Superior temporal gyrus (tissue), 1 donor: ENCODE data around the gene CRTC1.

Source experiments
- DNase-seq: peaks from one replicate; pipeline ENCODE4 v3.0.0-alpha.2; 2016; ENCODE audit errors: extremely low spot score

Gene CRTC1

DNA sequence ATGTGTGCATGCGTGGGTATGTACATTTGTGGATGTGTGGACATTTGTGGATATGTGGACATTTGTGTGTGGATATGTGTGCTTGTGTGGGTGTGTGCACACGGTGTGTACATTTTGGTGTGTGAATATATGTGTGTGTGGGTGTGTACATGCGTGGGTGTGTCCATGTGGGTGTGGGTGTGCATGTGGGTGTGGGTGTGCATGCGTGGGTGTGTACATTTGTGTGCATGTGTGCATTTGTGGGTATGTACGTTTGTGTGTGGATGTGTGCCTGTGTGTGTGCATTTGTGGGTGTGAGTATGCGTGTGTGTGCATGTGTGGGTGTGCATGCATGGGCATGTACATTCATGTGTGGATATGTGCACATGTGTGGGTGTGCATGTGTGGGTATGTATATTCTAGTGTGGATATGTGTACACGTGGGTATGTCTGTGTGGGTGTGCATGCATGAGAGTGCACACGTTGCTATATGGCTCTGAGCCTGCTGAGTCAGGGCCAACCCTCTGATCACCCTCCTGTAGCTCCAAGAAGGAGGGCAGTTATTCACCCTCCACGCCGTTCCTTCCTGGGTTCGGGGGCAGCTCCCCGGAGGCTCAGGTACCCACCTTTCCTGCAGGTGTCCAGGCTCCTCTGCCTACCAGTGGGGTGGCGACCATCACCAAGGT lies 87.3 kb downstream of the CRTC1 start:
- no peak for DNase-seq

DNA sequence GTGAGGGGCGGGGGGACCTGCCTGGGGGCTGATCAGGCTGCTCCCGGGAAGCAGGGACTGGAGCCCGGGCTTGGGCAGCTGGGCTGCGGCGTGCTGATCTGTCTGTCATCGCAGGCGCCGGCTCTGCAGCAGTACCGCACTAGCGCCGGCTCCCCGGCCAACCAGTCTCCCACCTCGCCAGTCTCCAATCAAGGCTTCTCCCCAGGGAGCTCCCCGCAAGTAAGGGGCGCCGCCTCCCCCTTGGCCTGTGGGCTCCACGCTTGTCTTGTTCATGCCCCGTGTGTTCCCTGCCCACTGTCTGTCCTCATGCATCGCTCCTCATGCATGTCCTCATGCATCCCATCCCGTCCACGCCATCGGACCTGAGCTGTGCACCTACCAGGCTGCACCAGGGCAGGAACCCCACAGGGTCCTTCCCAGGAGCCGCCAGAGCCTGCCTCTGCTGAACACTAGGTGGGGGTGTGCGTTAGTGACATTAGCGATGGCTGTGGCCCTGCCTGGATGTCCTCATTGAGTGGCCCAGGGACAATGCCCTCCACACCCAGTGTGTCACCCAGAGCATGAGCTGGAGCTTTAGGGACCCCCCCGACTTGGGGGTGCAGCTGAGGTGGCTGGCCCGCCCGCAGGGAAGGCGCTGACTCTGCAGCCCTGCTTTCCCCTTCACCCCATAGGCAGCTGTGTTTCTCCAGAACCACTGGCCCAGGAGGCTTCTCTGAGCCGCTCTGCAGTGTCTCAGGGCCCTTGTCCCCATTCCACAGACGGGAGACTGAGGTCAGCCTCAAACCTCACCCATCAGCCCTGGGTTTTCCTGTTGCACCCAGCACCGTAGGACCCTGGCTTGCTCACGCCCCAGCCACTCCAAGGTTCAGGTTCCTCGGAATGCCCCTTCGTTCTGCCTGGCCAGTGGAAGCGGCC lies 88.1 kb downstream of the CRTC1 start:
- DNase-seq = no peak

DNA sequence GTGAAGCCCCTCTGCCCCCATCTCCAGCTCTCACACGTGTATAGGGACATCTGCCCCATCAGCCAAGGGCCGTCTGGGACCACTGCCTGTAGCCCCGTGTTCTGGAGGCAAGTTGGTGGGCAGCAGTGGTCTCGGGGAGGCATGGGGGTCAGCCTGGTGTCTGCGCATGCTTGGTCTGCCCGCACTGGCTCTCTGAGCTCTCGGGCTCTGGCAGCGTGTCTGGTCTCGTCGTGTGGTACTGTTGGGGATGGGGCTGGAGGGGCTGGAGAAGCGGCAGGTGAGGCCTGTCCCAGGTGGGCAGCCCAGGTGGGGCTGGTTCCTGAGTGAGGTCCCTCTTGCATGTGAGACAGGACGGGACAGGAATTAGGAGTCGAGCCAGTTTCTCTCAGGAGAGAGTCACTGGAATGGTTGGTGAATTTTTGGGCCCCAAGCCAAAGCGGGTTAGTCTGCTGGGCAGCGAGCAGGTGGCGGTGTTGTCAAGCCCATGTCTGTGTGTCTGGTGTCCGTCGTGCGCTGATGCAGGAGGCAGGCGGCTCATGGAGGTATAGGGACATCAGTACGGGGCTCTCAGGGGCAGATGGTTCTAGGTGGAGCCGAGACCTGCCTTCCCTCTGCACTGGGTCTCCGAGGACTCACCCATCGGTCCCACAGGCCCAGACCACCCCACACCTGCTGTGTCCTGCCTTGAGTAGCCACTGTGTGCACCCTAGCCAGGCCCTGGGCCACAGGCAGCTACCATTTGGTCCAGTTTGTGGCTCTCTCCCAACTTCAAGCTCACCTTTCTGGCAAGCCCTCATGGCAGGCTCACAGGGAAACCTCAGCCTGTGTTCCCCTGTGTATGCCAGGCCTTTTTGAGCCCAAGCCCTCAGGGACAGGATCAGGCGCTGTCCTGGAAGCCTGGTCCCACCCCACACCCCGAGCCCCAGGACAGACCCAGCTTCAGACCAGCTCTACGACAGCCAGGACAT lies 89.4 kb downstream of the CRTC1 start:
- DNase-seq = no peak

DNA sequence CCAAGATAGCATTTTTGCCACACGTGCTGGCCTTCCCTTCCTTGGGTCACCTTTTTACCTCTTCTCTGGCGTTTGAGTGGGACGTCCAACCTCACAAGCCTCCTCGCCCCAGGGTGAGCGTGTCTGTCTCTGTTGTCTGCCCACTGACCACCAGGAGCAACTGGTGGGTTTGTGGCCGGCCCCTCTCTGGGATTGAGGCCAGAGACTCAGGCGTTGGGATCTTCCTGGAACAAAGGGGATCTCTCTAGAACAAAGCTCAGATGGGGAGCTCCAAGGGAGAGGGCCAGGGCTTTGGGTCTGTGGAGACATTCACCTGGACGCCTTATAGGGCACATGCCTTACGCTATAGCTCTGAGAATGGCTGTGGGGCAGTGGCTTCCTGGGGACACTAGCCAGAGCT lies 90.2 kb downstream of the CRTC1 start:
- DNase-seq = no peak

DNA sequence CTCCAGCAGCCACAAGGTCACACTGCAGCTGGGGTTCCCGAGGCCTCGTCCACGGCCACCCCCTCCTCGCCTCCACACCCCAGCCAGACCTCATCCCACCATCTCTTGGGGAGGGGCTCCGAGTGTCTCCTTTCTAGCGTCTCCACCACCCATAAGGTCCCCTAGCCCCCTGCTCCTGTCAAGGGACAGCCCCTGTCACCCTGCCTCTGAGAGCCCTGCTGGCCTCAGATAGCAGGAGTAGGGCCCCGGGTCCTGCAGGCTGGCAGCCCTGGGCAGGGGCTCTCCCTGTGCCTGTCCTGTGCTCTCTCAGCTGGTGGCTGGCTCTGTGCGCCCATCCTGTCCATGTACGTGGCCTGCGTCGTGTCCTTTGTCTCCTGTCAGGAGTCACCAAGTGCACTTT lies 90.6 kb downstream of the CRTC1 start:
- DNase-seq = no peak

DNA sequence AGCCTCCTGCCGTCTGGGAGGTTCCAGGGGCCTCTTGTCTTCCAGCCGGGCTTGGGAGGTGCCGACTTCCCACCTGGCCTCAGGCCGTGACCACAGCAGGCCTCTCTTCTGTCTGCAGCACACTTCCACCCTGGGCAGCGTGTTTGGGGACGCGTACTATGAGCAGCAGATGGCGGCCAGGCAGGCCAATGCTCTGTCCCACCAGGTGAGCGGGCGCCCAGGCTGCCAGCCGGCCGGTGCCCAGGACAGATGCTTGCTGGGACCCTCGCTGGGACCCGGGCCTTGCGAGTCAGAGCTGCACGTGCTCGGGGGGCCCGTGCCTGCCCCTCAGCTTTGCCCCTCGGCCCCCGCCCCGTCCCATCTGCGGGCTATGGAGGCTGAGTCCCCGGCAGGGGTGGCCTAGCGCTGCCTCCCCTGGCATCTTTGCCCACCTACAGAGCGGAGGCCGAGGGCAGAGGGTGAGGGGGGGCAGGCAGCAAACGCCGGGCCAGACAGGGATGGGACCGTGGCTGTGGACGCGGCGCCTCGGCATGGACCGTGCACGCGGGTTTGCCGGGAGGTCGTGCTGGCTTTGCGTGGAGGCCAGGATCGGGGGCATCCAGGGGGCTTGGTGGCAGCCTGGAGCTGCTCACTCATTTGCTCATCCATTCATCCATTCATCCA lies 91.4 kb downstream of the CRTC1 start:
- DNase-seq = no peak

DNA sequence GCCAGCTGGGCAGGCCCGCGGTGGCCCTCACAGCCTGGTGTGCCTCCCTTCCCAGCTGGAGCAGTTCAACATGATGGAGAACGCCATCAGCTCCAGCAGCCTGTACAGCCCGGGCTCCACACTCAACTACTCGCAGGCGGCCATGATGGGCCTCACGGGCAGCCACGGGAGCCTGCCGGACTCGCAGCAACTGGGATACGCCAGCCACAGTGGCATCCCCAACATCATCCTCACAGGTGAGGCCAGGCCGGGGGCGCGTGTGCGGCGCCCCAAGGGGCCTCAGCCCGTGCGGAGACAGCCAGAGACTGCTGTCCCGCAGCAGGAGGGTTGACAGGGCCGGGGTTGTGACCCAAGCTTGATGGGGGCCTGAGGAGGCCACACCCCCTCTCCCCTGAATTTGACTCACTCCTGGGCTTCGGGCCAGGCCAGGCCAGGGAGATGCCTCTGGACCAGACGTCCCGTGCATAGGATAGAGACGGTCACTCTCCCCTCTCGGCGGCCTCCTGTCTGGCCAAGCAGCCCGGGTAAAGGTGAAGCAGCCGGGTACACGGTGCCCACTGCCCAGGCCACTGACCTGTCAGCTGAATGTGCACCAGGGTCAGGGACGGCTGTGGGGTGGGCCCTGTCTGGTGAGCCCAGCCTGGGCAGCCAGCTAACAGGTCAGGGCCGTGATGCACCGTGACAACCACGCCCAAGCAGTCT lies 92.3 kb downstream of the CRTC1 start:
- DNase-seq = no peak

DNA sequence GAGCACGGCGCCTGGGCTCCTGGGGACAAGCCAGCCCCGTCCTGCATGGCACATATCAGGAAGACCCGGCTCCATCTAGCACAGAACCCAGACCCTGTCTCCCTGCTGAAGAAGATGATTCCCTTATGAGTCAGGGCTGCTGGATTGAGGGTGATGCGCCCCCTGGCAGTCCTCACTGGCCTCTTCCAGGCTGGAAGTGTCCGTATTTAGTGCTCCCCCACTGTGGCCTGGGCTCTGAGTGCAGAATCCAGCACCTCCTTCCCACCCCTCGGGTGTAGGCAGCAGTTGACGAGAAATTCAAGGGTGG lies 92.8 kb downstream of the CRTC1 start:
- no peak for DNase-seq

DNA sequence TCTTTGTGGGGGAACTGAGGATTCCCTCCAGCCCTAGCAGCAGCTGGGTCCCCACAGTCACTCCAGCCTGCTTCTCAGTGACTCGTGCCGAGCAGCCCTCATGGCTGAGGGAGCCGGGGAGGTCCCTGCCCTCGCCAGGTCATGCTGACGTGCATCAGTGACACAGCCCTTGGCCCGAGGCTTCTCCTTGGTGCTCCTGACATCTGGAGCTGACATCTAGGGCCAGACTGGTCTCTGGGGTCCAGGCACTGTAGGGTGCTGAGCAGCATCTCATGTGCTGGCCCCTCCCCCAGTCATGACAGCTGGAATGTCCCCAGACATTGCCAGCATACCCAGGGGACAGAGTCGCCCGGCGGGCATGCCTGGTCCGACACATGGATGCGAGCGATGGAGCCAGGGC lies 93.3 kb downstream of the CRTC1 start:
- no peak for DNase-seq

DNA sequence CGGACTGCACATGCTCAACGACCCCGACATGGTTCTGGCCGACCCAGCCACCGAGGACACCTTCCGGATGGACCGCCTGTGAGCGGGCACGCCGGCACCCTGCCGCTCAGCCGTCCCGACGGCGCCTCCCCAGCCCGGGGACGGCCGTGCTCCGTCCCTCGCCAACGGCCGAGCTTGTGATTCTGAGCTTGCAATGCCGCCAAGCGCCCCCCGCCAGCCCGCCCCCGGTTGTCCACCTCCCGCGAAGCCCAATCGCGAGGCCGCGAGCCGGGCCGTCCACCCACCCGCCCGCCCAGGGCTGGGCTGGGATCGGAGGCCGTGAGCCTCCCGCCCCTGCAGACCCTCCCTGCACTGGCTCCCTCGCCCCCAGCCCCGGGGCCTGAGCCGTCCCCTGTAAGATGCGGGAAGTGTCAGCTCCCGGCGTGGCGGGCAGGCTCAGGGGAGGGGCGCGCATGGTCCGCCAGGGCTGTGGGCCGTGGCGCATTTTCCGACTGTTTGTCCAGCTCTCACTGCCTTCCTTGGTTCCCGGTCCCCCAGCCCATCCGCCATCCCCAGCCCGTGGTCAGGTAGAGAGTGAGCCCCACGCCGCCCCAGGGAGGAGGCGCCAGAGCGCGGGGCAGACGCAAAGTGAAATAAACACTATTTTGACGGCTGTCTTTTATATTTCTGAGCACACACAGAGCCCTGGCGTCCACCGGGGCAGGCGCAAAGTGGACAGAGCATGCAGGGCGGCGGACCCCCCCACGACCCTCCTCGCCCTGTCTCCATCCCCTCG lies 94.0 kb downstream of the CRTC1 start:
- DNase-seq = no peak

DNA sequence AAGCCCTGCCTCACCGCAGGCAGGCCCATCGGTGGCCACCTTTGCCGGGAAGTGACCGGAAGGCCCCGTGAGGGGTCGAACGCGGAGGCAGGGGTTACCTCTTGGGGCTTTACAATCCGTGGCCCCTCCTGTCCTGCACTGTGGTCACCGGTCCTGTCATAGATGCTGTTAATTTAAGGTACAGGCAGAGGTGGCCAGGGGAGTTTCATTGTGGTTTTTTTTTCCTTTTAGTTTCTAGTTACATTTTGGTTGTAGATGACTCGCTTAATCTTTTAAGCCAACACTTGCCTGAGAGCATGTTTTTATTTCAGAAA lies 94.6 kb downstream of the CRTC1 start:
- no peak for DNase-seq

DNA sequence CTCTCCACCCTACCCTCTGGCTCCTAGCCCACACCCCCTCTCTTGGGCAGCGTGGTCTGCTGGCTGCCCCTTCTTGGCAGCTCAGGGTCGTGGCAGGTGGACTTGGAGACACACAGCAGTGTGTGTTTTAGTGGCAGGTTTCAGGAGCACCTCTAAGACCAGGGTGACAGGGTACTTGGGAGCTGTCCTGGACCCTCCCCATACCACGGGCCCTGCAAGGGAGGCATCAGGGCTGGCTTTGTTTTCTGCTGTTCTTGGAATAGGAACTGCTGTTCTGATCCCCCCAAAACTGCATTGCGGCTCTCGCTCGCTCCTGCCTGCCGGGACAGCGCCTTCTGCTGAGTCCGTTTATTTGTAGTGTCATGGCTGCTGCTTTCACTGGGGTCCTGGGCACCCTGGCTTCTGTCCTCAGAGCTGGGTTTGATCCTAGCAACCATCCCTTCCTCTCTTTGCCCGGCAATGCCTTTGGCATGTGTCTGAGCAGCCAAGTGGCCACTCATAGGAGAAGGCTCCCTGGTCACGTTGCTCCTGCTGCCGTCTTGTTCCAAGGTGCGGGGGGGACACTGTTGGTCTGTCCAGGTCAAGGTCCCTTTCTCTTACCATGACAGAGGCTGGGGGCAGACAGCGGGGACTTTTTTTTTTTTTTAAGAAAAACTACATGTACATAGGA lies 95.5 kb downstream of the CRTC1 start:
- DNase-seq = no peak

DNA sequence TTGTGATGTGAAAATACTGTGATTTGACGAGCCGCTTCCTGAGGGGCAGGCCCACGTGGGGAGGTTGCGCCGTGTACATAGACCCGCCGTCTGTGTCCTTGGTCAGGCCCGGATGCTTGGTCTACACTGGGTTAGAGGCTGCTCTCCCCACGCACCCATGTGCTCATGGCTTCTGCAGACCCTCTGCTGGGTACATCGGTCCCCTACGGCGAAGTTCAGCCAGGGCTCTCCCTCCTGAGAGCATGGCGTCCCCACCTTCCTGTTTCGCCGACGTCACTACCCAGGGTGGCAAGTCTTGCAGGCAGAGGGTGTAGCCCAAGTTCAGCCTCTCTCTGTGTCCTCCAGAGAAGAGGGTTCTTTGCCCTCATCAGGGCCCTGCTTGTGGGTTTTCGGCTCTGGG lies 96.6 kb downstream of the CRTC1 start:
- DNase-seq = no peak

DNA sequence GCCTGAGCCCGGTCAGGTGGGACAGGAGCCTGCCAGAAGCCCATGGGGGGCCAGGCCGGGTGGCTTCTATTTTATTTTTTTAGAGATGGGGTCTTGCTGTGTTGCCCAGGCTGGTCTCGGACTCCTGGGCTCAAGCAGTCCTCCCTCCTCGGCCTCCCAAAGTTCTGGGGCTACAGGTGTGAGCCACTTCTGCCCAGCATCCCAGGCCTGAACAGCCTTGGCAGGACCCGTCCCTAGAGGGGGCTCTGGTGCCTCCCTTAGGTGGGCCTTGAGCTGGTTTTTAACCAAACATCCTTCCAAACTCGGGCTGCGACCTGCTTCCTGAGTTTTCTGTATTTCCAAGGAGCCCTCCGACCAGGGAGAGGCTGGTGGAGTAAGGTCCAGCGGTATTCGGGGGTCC lies 97.2 kb downstream of the CRTC1 start:
- DNase-seq = no peak

DNA sequence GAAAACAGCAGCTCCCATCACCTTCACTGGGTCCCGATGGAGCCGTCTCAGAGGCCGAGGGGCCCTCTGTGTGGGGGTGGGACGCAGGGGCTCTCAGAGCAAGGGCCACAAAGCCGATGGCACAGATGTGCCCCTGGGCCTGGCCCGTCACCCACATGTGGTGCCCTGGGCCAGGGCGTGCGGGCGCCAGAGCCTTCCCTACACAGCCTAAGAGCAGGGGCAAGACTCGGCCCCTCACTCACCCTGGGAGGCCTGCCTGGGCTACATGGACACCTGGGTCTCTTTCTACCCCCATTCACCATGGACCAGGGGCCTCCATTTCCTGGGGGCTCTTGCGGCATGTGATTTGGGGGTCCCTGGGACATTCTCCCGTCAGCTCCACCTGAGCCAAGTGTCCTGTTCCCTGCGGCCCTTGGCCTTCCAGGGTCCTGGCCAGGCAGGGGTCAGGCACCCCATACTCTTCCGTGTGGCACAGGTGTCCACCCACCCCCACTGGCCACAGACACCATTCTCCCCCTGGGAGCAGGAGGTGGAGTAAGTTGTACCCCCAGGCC lies 97.6 kb downstream of the CRTC1 start:
- DNase-seq = no peak

DNA sequence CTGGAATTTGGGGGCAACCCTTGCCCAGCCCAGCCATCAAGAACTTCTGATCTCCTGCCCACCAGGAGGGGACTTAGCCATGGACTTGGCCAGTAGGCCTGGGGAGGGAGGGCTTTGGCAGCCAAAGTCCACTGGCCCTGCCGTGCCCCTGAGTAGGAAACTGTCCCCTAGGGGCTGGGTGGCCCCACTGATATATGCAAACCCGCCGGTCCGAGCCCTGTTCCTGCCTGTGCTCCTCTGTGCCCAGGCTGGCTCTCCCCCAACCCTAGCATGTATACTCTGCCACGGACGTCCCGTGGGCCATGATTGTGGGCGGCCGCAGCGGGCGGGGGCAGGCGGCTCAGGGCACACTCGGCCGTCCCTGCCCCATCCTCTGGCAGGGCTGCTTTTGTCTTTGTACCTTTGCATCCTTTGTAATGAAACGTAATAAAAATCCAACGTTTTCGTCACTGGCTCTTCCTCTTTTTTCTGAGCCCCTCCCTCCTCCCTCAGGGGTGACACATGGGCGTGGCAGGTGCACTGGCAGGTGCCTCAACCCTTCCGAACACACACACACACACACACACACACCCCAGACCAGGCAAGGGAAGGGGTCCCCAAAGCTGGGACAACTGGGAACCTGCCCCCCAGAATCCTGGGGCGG lies 98.5 kb downstream of the CRTC1 start:
- DNase-seq = no peak

DNA sequence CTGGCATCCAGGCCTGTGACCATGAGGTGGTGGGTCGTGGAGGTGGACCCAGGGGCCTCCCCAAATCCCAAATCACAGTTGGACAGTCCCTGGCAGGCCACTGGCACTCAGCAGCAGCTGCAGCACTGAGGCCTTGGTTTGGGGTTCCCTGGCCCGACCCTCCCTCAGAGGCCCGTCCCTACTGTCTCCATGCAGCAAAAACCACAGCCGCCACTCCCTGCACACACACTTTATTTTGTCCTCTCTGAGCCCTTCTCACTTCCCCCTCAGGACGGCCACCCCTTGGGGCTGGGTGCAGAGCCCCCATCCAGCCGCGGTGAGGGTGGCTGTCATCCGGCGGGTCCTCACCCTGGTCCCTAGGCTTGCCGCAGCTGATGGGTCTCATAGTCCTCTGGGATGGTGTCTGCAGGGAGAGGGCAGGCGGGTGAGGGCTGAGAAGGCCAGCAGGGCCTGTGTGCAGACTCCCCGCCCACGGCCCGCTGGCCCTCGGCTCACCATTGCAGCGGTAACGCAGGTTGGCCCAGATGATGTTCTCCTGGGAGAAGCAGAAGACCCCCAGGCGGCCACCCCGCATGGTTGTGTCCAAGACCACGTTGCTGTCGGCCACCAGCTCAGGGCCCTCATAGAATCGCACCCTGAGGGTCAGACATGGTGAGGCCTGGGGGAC lies 99.2 kb downstream of the CRTC1 start:
- no peak for DNase-seq

DNA sequence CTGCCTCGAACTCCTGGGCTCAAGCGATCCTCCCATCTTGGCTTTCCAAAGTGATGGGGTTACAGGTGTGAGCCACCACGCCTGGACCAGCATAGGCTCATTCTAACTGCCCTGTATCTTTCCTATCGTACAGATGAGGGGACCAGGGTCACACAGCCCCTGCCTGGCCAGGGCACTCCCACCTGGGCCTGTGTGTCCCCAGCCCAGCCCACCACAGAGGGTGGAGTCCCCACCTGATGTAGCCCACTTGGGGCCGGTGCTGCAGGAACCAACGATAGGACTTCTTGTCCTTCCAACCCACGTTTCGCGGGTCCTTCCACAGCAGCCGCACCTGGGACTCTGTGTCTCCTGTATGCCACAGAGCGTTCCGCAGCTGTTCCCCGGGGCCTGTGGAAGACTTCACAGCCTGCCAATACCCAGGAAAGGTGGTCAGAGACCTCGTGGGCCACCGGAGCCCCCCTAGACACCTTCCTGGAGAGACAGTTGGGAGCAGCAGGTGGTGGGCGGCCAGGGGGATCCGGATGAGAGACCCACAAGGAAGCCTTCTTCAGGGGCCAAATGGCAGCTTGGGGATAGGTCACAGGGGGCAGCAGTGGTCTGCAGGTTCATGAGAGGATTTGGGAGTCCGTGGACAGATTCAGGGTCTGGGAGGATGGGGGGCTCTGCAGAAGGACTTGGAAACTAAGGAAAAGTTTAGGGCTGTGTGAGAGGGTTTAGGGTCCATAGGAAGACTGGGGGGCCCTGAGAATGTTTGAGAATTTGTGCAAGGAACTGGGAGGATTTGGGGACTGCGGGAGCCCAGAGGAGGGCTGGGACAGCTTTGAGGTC lies 100.7 kb downstream of the CRTC1 start:
- DNase-seq = no peak
